Ovary (tissue), 3 donors: ENCODE results near the gene ADAMTS2.

Experiments
- CTCF ChIP-seq, 3 donors: fragments of 450-650 bp in 2 of 3; fragments of 200-600 bp in 1 of 3; IDR thresholded peaks; one replicate each; pipeline versions ENCODE4 v1.5.1 to v1.8.0; 2016 to 2022; ENCODE audit warnings: antibody characterized with exemption in 3 of 3, mild to moderate bottlenecking in 1 of 3
- POLR2A ChIP-seq: fragments of 450-650 bp; IDR thresholded peaks from one replicate; pipeline ENCODE4 v1.6.1; 2017; ENCODE audit warnings: antibody characterized with exemption, mild to moderate bottlenecking, moderate library complexity
- donor health status: DM: no; HTN: no; CAD: no.

GRCh38 chr5:179357031-179357430, 11.8 kb upstream of the ADAMTS2 start:
- TF ChIP-seq CTCF (IDR thresholded peaks at IDR 0.05) (no peak), POLR2A (no peak)
